Measurements from ENCODE around the gene SPARC.

Gene SPARC

GRCh38 chr5:151648988-151649387 lies 37.7 kb downstream of the SPARC start:
- TF ChIP-seq, protein P1, sequence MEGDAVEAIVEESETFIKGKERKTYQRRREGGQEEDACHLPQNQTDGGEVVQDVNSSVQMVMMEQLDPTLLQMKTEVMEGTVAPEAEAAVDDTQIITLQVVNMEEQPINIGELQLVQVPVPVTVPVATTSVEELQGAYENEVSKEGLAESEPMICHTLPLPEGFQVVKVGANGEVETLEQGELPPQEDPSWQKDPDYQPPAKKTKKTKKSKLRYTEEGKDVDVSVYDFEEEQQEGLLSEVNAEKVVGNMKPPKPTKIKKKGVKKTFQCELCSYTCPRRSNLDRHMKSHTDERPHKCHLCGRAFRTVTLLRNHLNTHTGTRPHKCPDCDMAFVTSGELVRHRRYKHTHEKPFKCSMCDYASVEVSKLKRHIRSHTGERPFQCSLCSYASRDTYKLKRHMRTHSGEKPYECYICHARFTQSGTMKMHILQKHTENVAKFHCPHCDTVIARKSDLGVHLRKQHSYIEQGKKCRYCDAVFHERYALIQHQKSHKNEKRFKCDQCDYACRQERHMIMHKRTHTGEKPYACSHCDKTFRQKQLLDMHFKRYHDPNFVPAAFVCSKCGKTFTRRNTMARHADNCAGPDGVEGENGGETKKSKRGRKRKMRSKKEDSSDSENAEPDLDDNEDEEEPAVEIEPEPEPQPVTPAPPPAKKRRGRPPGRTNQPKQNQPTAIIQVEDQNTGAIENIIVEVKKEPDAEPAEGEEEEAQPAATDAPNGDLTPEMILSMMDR (IDR thresholded peaks at IDR 0.05; ENCODE audit: low read depth, low read length, missing control alignments) = no peak
- no peak overlapping the region for H3K4me3 ChIP-seq (ENCODE audit: low read depth, low read length)
- no peak for DNase-seq (ENCODE audit: low read depth)
- in situ Hi-C loops (cut with HindIII; ENCODE audit: low sequenced_read_pairs) = loop anchor here (5.0 kb wide), 1 partner anchor 207 kb away; no protein-coding TSS in a partner anchor

DNA sequence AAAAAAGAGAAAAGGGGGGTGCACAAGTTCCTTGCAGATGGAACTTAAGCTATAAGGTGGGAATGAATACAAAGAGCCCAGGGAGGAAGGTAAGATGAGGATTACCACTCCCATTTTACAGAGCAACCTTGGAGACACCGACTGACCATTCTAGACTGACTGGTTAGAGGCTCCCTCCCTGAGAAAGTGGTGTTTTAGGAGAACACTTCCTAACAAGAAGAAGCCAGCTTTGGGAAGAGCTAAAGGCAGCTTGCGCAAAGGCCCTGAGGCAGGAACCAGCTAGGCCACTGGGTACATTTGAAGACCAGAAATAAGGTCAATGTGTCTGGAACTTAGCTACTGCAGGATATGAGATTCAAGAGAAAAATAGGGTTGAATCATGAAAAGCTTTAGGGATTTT lies 38.6 kb downstream of the SPARC start:
- no peak for DNase-seq (ENCODE audit: low read depth)
- in situ Hi-C loops (cut with HindIII; ENCODE audit: low sequenced_read_pairs) = loop anchor here (5.0 kb wide), 1 partner anchor 206 kb away; no protein-coding TSS in a partner anchor
- TF ChIP-seq, protein P1 (IDR thresholded peaks at IDR 0.05; ENCODE audit: low read depth, low read length, missing control alignments) = no peak
- H3K4me3 ChIP-seq (ENCODE audit: low read depth, low read length) = no peak overlapping the region

DNA sequence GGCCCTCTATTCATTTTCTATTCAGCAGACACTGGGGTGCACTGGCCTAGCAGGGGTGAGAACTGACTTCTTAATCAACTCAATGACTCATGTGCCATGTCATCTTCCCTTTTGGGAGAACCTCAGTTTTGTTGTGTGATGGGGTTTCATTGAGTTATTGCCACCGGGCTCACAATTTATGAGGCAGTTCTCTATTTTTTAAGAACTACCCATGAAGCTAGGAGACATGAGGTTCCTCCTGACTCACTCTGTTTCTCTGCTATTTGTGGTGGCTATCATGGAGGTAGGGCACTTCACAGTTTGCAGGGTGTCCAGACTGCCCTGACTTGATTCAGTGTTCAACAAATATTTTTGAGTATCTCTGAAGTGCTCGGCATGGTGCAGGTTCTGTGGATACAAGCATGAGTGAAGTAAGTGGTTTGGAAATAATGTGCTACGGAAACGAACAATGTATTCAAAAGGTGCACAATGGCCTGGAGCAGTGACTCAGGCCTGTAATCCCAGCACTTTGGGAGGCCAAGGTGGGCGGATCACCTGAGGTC lies 39.3 kb downstream of the SPARC start:
- no peak for DNase-seq (ENCODE audit: low read depth)
- in situ Hi-C loops (cut with HindIII; ENCODE audit: low sequenced_read_pairs) = loop anchor here (5.0 kb wide), 1 partner anchor 205 kb away; no protein-coding TSS in a partner anchor
- TF ChIP-seq, protein P1 (IDR thresholded peaks at IDR 0.05; ENCODE audit: low read depth, low read length, missing control alignments) = no peak

GRCh38 chr5:151646334-151646733 lies 40.4 kb downstream of the SPARC start:
- no peak overlapping the region for H3K4me3 ChIP-seq (ENCODE audit: low read depth, low read length)
- in situ Hi-C loops (cut with HindIII; ENCODE audit: low sequenced_read_pairs) = loop anchor here (5.0 kb wide), 1 partner anchor 204 kb away; no protein-coding TSS in a partner anchor
- TF ChIP-seq, protein P1 (IDR thresholded peaks at IDR 0.05; ENCODE audit: low read depth, low read length, missing control alignments) = no peak
- no peak for DNase-seq (ENCODE audit: low read depth)

More for the DNA sequence above, 39.3 kb downstream of the SPARC start:
- no peak overlapping the region for H3K4me3 ChIP-seq (ENCODE audit: low read depth, low read length)

GRCh38 chr5:151643388-151643787 lies 43.3 kb downstream of the SPARC start:
- in situ Hi-C loops (cut with HindIII; ENCODE audit: low sequenced_read_pairs) = no loop called here
- H3K4me3 ChIP-seq (ENCODE audit: low read depth, low read length) = no peak overlapping the region
- DNase-seq (ENCODE audit: low read depth) = no peak
- TF ChIP-seq, protein P1 (IDR thresholded peaks at IDR 0.05; ENCODE audit: low read depth, low read length, missing control alignments) = no peak

DNA sequence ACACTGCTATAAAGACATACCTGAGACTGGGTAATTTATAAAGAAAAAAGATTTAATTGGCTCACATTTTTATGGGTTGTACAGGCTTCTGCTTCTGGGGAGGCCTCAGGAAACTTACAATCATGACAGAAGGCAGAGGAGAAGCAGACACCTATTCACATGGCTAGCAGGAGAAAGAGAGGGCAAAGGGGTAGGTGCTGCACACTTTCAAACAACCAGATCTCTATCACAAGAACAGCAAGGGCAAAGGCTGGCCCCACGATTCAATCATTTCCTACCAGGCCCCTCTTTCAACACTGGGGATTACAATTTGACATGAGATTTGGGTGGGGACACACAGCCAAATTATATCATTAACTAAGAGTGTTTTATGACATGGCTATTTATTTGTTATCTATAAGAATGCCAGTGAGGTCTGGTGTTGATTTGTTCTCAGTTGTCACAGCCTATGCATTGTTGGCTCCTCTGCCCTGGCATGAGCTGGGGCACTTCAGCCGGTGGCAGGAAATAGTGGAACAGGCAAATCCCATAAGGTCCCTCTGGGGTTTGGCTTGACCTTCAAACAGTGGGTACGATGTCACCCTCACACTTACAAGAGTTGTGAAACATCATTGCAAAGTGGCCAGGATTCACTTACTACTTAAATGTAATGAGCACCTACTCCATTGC lies 44.1 kb downstream of the SPARC start:
- no peak overlapping the region for H3K4me3 ChIP-seq (ENCODE audit: low read depth, low read length)
- no peak for DNase-seq (ENCODE audit: low read depth)
- TF ChIP-seq, protein P1 (IDR thresholded peaks at IDR 0.05; ENCODE audit: low read depth, low read length, missing control alignments) = no peak
- in situ Hi-C loops (cut with HindIII; ENCODE audit: low sequenced_read_pairs) = no loop called here

Measured in astrocyte of the cerebellum (primary cell).